Upper lobe of right lung (tissue), 1 donor: ENCODE data around the gene ZNF618. TPM values are rescaled to one million over a fixed set of nuclear protein-coding genes. Genes with fewer than 3 reads are reported as not detected.

Experiments used
- ATAC-seq: fragments of 200-7000 bp; cut with Tn5 transposase; one replicate; pipeline ENCODE4 v1.9.1; 2020; ENCODE audit warnings: mild to moderate bottlenecking, moderate library complexity
- DNase-seq: peaks from one replicate; pipeline ENCODE4 v3.0.0-alpha.2; 2020
- H3K27ac ChIP-seq: fragments of 200-600 bp; one replicate; pipeline ENCODE4 v1.8.0; 2022
- H3K27me3 ChIP-seq: fragments of 200-600 bp; one replicate; pipeline ENCODE4 v1.8.0; 2022; ENCODE audit warnings: mild to moderate bottlenecking
- H3K36me3 ChIP-seq: fragments of 200-600 bp; one replicate; pipeline ENCODE4 v1.8.0; 2022
- H3K4me1 ChIP-seq: fragments of 200-600 bp; one replicate; pipeline ENCODE4 v1.8.0; 2022
- H3K4me3 ChIP-seq: fragments of 200-600 bp; one replicate; pipeline ENCODE4 v1.8.0; 2022; ENCODE audit warnings: mild to moderate bottlenecking
- H3K9me3 ChIP-seq: fragments of 200-600 bp; one replicate; pipeline ENCODE4 v1.8.0; 2022
- CTCF ChIP-seq: fragments of 200-600 bp; IDR thresholded peaks from one replicate; pipeline ENCODE4 v1.8.0; 2022; ENCODE audit warnings: antibody characterized with exemption
- intact Hi-C: fragments of 100-400 bp; cut with DNase I; formaldehyde crosslinking; loops from one replicate; pipeline ENCODE4 v1.11.0; 2022
- total RNA-seq: library from RNA; stranded (reverse); fragmentation: NEBNext Ultra II Directional; extraction: Animal tissue kit (Norgen Biotek cat#: 25700); gene quantifications from one replicate; pipeline ENCODE4 v1.2.1, GENCODE V29; 2021
- donor health status: DM: no; HTN: yes; CAD: no; lungs with severe emphysema.

ZNF618 gene
- total RNA-seq, 1 donor from 2014 or later = 9.8 TPM

GRCh38 chr9:113952676-113953075 lies 76.6 kb downstream of the ZNF618 start:
- Histone ChIP-seq H3K27ac (no peak overlapping the region), H3K36me3 (no peaks in the 10 kb centered on the region), H3K4me3 (no peak overlapping the region), H3K27me3 (no peaks in the 10 kb centered on the region), H3K4me1 (peaks cover 11% of the 10 kb centered on the region), H3K9me3 (no peaks in the 10 kb centered on the region)
- intact Hi-C loops = no loop called here
- no peak for DNase-seq
- TF ChIP-seq CTCF = no peak
- ATAC-seq = no peak

- Histone ChIP-seq H3K9me3 (no peaks in the 10 kb centered on the region), H3K4me1 (peaks cover 16% of the 10 kb centered on the region), H3K27ac (no peak overlapping the region), H3K27me3 (no peaks in the 10 kb centered on the region), H3K4me3 (no peak overlapping the region), H3K36me3 (no peaks in the 10 kb centered on the region)
- ATAC-seq = no peak
- TF ChIP-seq CTCF = no peak
- DNase-seq = no peak
- intact Hi-C loops = no loop called here
Measured at GRCh38 chr9:113953531-113953930, 77.4 kb downstream of the ZNF618 start.

GRCh38 chr9:113954591-113954990 lies 78.5 kb downstream of the ZNF618 start:
- ATAC-seq (no peak), DNase-seq (no peak)
- intact Hi-C loops = no loop called here
- no peaks in the 10 kb centered on the region for H3K27me3 ChIP-seq
- no peak overlapping the region for H3K27ac ChIP-seq
- no peak overlapping the region for H3K4me3 ChIP-seq
- no peaks in the 10 kb centered on the region for H3K36me3 ChIP-seq
- peaks cover 16% of the 10 kb centered on the region for H3K4me1 ChIP-seq
- H3K9me3 ChIP-seq = no peaks in the 10 kb centered on the region
- no peak for TF ChIP-seq CTCF

- Histone ChIP-seq H3K4me1 (peaks cover 16% of the 10 kb centered on the region), H3K36me3 (no peaks in the 10 kb centered on the region), H3K4me3 (no peak overlapping the region), H3K9me3 (no peaks in the 10 kb centered on the region), H3K27ac (no peak overlapping the region), H3K27me3 (no peaks in the 10 kb centered on the region)
- no peak for DNase-seq
- no peak for ATAC-seq
- TF ChIP-seq CTCF = no peak
- intact Hi-C loops = no loop called here
Measured at GRCh38 chr9:113955076-113955752, 79.1 kb downstream of the ZNF618 start.

GRCh38 chr9:113956901-113957300 lies 80.8 kb downstream of the ZNF618 start:
- Histone ChIP-seq H3K36me3 (no peaks in the 10 kb centered on the region), H3K4me3 (no peak overlapping the region), H3K9me3 (no peaks in the 10 kb centered on the region), H3K27me3 (no peaks in the 10 kb centered on the region), H3K27ac (no peak overlapping the region), H3K4me1 (peaks cover 16% of the 10 kb centered on the region)
- DNase-seq = no peak
- no peak for ATAC-seq
- no peak for TF ChIP-seq CTCF
- intact Hi-C loops = no loop called here

- intact Hi-C loops = no loop called here
- no peak for DNase-seq
- no peak for TF ChIP-seq CTCF
Measured at GRCh38 chr9:113957351-113957750, 81.2 kb downstream of the ZNF618 start.

More at GRCh38 chr9:113957351-113957750, 81.2 kb downstream of the ZNF618 start:
- Histone ChIP-seq H3K4me3 (no peak overlapping the region), H3K36me3 (no peaks in the 10 kb centered on the region), H3K4me1 (peaks cover 16% of the 10 kb centered on the region), H3K27ac (no peak overlapping the region), H3K27me3 (no peaks in the 10 kb centered on the region), H3K9me3 (no peaks in the 10 kb centered on the region)
- ATAC-seq = no peak
